Umbilical cord (tissue), 2 donors: ENCODE measurements around the gene SAFB2. TPM values are rescaled to one million over a fixed set of nuclear protein-coding genes. Genes with fewer than 3 reads are reported as not detected.

Experiments
- DNase-seq: peaks from one replicate; pipeline ENCODE4 v3.0.0-alpha.2; 2015; ENCODE audit warnings: low spot score
- total RNA-seq: library from RNA; depleted of rRNA; stranded (reverse); fragments of >200 nt; gene quantifications from one replicate; pipeline ENCODE4 v1.2.3, GENCODE V29; 2014; ENCODE audit warnings: low replicate concordance; ENCODE audit not compliant: insufficient read depth

SAFB2 gene
- total RNA-seq, 1 donor from 2014 or later, result 34.7 TPM

DNA sequence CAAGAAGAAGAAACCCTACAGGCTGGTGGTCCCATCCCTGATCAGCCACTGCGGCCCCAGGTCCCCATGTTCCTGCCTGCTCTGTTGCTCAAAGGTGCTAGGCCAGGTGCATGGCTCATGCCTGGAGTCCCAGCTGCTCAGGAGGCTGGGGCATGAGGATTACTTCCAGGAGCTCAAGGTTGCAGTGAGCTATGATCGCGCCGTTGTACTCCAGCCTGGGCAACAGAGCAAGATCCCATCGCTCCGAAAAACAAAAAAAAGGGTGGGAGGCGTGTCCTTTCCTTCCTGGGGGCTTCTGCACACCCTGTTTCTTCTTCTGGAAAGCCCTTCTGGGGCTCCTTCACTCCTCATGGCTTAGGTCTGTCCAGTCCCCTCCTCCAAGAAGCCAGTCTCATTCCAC is 42.9 kb downstream of the SAFB2 start:
- no peak for DNase-seq

DNA sequence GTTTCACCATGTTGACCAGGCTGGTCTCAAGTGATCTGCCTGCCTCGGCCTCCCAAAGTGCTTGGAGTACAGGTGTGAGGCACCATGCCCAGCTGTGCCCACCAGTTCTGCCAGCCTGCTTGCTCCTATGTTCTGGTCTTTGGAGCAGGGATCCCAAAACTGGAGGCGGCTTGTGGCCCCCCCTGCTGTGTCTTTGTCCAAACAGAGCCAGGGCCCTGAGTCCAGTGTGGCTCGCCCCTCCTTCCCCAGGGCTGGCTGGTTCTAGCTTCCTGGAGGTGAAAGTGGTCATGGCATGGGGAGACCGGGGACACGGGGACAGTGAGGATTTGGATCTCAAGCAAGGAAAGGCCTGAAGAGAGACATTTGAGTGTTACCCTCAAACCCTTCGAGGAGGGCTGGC is 43.3 kb downstream of the SAFB2 start:
- DNase-seq, result no peak

DNA sequence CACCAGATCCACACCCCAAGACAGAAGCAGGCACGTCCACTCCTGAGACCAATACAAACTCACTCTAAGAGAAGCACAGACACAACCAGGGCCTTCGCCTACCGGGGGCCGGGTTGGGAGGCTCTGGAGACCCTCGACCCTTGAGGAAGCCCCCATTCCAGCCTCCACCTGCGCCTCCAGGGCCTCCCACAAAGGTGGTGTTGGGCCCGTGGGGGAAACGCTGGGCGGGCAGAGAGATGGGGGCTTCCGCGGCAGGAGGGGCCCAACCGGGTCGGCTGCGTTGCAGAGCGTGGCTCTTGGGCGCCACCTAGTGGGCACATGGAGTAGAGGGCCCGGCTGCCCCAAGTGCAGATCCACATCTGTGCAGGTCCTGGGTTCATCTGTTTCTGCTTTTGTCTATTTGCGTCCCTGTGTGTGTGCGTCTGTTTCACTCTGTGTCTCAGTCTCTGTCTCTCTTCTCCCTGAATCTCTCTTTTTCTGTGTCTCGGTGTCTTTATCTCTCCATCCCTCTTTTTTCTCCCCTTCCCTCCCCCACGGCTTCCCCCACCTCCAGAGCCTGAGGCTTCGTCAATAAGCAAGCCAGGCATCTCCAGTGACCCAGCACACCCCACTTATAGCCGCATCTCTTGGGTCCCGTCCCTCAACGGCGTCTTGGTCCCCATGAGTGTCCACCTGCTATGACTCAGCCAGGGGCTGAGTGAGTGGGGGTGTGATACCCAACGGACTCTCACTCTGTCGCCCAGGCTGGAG is 44.3 kb downstream of the SAFB2 start:
- peak; percentile 61 for DNase-seq

DNA sequence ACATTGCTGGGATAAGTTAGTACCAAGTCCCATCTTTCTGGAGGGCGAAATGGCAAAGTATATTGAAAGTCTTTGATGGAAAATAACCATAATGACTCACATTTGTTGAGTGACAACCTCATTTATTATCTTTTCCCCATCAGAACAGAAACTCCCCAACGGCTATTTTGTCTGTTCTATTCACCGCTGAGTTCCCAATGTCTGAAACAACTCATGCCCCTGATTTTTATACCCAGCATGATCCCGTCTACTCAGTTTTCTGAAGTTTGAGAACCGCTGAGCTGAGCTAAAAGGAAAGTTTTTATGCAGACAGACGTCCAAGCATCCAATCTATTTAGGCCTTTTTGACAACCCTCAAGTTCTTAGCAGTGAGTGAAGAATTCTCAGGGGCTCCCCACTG is 47.0 kb downstream of the SAFB2 start:
- no peak for DNase-seq

DNA sequence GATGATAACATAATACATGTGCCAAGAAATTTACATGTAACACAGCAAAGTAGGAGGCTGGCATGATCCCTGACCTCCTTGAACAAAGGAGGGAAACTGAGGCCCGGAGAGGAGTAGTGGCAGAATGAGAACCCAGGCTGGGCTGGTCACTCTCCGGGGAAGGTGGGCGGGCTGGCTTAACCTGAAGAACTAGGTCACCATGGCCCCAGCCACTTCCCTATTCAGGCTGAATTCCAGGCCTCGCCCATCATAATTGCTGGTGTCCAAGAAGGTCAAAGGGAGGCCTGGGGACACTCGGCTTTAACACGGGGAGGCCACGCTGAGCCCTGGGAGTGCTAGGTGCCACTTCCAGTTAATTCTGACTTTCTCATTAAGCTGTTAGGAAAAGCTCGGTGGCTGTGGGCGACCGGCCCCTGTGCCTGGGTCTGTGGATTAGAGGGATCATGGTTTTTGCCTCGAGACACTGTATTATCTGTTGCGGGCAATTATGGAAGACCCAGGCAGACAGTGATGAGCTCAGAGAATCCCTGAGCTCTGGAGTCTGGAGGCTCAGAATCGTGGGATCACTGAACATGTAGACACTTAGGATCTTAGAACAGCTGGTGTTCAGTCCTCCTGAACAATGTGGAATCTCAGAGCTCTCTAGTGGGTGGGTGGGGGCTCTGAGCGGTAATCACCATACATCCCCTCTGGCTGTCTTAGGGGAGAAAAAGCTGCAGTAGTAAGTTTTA is 49.9 kb downstream of the SAFB2 start:
- DNase-seq, result peak; percentile 73

DNA sequence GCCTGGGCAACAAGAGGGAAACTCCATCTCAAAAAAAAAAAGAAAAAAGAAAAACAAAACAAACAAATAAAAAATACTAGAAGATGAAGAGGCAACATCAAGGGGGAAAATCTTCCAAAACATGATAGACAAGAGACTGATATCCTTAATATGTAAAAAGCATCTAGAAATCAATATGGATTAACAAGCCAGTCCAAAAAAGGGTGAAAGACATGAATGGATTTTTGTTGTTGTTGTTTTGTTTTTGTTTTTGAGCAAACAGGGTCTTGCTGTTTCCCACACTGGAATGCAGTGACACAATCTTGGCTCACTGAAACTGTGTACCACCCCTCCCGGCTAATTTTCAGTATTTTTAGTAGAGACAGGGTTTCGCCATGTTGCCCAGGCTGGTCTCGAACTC is 50.8 kb downstream of the SAFB2 start:
- DNase-seq, result no peak

DNA sequence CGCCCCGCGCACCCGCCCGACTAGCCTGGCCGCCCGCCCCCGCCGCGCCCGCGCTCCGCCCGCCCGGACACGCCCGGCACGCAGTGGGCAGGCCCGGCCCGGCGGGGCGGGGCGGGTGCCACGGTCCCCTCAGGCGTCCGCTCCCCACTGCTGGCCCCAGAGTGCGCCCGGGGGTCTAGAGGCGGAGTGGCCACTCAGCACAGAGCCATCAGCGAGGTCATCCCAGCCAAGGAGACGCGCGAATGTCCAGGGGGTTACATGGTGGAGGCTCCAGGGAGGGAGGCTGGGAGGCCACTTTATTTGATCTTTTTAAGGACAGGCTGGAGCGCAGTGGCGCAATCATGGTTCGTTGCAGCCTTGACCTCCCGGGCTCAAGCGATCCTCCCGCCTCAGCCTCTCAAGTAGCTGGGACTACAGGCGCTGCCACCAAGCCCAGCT is 54.6 kb downstream of the SAFB2 start:
- no peak for DNase-seq

DNA sequence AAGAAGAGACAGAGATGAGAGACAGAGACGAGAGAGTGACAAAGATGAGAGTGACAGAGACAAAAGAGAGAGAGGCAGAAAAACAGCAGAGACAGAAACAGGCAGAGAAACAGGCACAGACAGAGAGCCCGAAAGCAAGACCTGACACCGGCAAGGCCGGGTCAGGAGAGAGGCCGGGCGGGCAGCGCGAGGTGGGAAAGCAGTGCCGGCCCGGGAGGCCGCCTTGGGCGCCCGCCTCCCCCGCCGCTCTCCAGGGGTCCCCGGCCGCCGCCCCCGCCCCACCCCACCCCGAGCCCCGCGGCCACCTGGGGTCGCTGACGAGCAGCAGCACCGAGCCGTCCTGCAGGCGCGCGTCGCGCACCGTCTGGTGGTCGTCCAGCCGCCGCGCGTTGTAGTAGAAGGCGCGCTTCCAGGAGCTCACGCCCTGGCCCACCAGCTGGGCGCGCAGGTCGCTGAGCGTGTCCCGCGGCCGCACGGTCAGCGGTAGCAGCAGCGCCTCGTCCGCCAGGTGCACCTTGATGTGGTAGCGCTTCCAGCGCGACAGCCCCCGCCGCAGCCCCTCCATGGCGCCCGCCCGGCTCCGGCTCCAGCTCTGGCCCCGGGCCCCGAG is 55.1 kb downstream of the SAFB2 start, which contains the start of gene TINCR:
Gene TINCR, minus strand, starts transcription at position 594 of the 610 bp plus-strand sequence.
- DNase-seq, result no peak

DNA sequence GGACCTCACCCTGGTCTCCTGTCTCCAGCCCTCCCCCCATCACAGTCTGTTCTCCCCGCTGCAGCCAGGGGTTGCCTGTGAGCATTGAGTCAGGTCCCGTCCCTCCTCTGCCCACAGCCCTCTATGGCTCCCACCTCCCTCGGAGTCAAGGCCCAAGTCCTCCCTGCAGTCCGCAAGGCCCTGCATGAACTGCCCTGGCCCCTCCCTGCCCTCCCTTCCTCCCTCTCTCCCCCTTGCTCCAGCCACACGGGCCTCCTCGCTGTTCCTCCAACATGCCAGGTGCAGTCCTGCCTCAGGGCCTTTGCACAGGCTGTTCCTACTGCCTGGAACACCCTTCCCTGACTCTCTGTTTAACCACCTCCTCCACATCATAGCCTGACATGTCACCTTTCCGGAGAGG is 57.6 kb downstream of the SAFB2 start:
- DNase-seq, result no peak

DNA sequence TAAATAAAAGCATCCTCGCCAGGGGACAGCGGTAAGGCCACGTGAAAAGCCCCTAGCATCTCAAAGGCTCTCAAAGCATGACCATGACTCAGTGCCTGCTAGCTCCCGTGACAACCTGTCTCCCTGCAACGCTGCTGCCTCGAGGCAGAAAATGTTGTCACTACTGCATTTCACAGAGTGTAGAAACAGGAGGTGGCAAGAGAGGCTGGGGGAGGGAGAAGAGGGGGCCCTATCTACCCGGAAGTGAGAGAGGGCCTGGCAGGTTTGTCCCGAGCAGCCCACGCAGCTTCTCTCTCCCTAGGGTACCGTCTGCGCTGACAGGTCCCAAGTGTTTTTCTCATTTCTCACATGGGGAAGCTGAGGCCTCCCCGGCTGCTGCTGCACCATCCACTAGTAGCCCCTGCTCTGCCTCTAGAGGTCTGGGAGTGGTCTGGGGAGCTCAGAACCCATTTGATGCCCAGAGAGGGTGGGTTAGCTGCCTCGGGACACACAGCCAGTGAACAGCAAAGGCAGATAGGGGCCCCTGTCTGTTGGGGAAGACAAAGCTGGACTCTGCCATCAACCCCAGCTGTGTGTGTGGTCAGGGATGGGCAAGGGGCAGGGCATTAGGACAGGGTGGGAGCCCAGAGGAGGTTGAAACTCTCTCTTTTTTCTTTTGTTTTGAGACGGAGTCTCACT is 58.5 kb downstream of the SAFB2 start:
- DNase-seq, result peak; percentile 52

DNA sequence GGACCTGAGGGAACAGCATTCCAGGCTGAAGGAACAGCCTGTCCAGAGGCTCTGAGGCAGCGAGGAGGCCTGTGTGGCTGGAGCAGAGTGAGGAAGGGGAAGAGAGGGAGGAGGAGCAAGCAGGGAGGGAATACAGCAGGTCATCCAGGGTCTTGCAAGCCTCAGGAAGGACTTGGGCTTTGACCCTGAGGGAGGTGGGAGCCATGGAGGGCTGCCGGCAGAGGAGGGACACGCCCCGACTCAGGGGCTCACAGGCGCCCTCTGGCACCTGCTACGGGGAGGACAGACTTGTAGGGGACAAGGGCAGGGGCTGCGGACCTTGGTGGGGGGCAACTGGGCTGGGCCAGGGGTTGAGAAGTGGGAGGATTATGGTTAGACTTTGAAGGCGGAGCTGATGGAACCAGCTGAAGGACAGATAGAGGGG is 59.6 kb downstream of the SAFB2 start:
- no peak for DNase-seq

DNA sequence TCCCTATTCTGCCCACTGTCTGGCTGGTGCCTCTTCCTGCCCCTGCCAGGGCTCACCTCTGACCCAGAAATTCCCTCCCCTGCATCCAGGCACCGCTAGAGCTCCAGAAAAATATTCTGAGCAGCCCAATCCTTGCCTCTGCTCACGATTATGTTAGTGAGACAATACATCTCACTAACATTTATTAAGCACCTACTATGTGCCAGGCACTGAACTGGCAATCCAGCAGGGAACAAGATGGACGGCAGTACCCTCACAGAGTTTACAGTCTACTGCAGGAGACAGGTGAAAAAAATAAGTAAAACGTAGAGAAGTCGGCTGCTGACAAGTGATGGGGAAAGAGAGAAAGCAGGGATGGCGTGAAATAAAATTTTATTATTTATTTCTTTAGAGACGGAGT is 60.3 kb downstream of the SAFB2 start:
- no peak for DNase-seq

DNA sequence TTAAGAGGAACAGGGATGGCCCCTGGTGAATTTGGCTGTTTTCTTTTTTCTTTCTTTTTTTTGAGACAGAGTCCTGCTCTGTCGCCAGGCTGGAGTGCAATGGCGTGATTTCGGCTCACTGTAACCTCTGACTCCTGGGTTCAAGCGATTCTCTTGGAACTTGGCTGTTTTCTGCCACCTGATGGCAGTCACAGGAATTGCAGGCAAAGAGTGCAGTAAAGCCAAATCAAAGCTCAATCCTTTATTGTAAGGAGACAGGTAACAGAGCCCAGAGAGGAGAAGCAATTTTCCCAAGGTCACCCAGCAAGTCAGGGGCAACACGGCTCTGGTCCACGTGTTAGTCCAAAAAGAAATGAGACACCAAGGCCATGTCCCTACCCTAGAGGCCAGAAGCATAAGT is 61.0 kb downstream of the SAFB2 start:
- DNase-seq, result no peak

DNA sequence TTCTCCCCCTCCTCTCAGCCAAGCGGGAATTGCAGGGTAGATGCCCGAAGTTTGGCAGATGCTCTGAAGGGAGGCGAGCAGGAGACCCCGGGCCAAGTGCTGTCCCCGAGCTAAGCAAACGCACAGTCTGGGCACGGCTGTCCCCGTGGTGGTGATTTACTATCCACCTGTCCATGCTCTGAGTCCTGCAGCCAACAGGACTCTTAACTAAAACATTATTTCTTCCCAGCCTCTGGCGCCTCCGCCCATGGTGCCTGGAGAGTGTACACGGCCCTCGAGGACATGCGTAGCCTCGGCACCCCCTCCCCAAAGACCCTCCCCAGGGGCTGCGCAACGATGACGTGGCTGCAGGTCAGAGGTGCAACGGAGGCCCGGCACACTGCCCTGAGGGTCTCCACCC is 62.4 kb downstream of the SAFB2 start:
- DNase-seq, result no peak

DNA sequence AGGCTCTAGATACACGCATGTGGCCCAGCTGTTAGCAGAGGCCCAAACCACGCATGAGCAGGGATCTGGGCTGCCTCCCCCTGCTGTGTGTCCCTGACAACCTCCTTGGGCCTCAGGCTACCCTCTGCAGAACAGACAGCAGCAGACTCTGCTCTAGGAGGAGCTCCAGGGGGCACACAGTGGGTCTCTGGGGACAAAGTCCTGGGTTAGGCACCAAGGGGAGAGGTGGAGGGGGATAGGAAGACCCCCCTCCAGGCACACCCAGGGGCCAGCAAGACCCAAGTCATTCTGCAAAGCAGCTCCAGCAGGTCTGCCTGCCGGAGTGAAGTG is 62.8 kb downstream of the SAFB2 start:
- DNase-seq, result no peak

DNA sequence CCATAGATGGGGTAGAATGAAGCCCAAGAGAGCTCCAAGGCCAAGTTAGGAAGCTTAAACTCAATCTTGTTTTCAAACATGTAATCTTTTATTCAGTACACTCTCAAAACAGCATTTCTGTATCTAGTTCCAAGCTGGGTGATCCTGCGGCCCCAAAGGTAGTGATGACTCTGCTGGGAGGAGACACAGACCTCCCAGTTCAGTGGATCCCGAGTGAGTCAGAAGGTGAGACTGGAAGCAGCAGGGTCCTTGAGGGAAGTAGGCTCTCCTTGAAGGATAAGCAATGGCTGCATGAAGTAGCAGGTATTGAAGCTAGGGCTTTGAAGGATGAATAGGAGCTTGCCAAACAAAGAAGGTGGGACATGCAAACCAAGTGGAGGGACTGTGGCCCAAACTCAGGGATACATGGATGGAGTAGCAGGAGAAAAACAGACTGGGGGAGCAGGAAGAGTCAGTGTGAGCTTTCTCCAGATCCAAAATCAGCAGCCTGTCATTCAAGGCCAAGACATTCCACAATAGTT is 64.4 kb downstream of the SAFB2 start:
- DNase-seq, result no peak

DNA sequence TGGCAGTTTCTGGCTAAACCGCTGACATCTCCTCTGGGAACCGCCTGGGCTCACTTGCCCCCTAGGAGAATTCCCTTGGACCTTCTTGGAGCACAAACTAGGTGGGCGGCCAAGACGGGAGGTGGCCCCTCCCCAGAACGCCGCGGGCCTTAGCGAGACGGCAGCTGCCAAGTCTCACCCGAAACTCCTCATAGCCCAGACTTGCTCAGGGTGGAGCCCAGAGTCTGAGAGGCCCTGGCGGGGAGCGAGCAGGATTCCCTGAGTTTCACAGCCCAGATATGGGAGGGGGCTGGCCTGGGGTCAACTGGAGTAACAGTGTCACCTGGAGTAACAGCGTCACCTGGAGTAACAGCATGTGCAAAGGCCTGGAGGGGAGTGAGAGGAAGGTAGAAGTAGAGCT is 64.9 kb downstream of the SAFB2 start:
- DNase-seq, result peak; percentile 71

DNA sequence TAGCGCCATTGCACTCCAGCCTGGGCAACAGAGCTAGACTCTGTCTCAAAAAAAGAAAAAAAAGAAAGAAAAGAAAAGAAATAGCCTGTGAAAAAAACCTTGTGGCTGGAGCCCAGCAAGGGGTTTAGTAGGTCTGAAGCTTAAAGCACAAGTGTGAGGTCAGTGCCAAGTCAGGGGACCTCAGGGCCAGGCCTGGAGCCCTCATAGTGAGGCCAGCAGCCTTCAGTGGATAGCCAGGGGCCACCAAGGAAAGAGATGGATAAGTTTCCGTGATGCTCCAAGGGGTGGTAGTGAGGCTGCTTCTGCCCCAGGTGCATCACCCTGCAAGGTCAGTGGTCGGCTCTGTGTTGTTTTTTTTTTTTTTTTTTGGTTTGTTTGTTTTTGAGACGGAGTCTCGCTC is 67.7 kb downstream of the SAFB2 start:
- no peak for DNase-seq

DNA sequence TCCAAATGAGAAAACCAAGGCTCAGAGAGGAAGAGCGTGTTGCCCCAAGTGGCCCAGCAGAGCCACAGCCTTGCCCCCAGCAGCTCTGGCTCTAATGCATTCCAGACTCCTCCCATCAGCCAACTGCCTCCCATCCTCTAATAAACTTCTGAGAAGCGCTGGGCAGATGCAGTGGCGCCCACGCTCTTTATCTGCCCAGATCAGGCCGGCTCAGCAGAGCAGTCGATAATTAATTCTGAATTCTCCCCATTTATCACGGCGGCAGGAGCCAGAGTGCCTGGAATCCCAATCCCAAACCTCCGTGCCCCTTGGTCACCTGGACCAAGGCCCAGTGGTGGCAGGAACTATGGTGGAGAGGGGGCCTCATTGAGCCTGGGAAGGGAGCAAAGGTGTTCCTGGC is 68.7 kb downstream of the SAFB2 start:
- no peak for DNase-seq

DNA sequence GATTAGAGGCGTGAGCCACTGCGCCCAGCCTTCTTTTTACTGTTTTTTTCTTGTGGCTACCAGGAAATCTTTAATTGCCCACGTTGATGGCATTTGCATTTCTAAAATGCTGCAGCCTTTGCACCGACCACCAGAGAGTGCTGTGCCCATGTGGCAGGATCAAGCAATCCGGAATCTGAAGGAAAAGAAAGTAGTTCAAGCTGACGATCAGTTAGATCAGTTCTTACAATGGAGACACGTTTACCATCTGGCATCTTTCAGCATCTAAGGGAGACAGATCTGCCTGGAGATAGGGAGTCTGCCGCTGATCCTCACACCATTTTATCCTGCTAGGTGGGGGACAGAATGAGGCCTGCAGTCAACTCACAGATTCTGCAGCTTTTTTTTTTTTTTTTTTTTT is 74.7 kb downstream of the SAFB2 start:
- peak; percentile 20 for DNase-seq

DNA sequence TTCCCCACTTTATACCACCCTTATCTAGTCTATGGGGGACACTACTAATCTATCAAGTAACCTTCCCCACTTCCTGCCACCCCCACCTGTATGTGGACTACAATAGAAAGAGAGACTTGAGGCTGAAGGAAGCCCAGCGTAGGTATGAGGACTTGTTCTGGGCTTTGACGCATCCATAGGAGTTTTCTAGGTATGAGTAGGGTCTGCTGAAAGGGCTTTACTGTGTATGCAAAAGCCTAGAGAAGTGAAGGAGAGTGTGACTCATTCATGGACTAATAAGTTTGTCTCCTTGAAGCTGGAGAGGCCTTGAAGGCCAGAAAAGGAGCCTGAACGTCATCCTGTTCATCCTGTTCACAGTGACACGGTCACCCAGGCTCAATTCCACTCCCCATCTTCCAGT is 76.6 kb downstream of the SAFB2 start:
- DNase-seq, result no peak

DNA sequence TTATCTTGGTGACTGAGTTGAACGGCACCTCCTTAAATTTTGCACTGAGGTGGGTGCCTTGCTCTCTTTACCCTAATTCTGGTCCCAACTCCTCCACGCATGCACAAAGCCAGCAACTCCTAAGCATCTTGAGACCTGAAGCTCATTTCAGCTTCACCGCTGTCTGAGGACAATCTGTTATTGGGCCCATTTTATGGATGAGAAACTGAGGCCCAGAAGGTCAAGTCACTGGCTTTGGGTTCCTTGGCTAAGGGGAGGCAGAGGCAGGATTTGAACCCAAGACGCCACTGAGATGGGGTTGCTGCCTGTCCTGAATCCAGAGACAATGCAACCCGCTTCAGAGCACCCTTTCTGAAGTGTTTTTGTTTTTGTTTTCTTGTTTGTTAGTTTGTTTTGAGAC is 77.5 kb downstream of the SAFB2 start:
- no peak for DNase-seq
